ENCODE measurements around the gene MBOAT7.

Gene MBOAT7

DNA sequence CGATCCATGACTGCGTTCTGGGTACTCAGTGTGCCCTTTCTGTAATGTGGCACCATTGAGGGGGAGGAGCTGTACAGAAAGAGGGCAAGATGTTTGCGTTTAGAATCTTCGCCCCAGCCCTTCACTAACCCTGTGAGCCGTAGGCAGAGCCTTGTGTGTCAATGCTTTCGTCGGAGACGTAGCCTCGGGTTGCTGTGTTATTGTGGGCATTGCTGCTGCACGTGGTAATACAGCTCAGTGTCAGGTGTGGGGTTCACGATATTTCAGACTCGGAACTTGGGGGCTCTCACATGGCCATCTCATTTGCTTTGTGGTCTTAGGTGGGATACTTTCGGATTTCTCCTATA is 17.4 kb upstream of the MBOAT7 start:
- TF ChIP-seq, protein P1, sequence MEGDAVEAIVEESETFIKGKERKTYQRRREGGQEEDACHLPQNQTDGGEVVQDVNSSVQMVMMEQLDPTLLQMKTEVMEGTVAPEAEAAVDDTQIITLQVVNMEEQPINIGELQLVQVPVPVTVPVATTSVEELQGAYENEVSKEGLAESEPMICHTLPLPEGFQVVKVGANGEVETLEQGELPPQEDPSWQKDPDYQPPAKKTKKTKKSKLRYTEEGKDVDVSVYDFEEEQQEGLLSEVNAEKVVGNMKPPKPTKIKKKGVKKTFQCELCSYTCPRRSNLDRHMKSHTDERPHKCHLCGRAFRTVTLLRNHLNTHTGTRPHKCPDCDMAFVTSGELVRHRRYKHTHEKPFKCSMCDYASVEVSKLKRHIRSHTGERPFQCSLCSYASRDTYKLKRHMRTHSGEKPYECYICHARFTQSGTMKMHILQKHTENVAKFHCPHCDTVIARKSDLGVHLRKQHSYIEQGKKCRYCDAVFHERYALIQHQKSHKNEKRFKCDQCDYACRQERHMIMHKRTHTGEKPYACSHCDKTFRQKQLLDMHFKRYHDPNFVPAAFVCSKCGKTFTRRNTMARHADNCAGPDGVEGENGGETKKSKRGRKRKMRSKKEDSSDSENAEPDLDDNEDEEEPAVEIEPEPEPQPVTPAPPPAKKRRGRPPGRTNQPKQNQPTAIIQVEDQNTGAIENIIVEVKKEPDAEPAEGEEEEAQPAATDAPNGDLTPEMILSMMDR (IDR thresholded peaks at IDR 0.05; ENCODE audit: control extremely low read depth, extremely low read depth, low read depth, missing control alignments): no peak
- POLR2A ChIA-PET: interaction anchor here (2.7 to 5.7 kb wide), 2 partner anchors 16 to 17 kb away, joined by 14 to 30 read pairs; partner anchors contain the start of genes MBOAT7 and TSEN34
- DNase-seq (ENCODE audit: extremely low spot score): no peak
- CTCF ChIA-PET: interaction anchor here (1.6 to 4.0 kb wide), 3 partner anchors 17 to 59 kb away, joined by 5 to 22 read pairs (median 8); partner anchors contain the start of genes LENG1, MBOAT7 and TSEN34

DNA sequence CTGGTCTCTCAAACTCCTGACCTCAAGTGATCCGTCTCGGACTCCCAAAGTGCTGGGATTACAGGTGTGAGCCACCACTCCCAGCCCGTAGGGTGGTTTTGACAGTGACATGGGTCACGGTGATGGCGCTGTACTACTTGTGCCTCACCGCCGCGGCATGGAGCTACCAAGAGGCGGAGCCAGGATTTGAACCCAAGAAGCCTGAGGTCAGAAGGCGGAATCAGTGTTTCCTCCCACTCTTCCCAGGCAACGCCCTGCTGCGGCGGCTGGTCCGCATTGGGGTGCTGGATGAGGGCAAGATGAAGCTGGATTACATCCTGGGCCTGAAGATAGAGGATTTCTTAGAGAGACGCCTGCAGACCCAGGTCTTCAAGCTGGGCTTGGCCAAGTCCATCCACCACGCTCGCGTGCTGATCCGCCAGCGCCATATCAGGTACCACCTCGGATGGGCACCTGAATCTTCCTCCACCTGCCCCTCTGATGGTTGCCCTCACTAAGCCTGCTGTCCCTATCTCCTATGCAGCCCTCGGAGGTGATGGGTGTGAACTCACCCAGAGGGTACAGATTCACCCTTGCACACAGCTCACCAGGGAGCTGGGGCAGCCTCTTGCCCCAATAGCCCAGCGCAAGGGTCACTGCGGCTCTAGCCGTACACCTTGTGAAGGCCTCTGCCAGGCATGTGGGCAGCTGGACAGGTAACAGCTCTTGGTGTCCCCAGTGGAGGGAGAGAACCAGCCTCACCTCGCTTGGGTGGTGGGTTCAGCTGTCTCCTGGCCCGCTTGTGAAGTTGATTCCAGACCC is 16.9 kb upstream of the MBOAT7 start:
- TF ChIP-seq, protein P1 (IDR thresholded peaks at IDR 0.05; ENCODE audit: control extremely low read depth, extremely low read depth, low read depth, missing control alignments): no peak
- ChIA-PET POLR2A (interaction anchor here (2.1 to 5.7 kb wide), 3 partner anchors 11 to 17 kb away, joined by 4 to 30 read pairs (median 14); partner anchors contain the start of genes MBOAT7 and TSEN34), CTCF (interaction anchor here (1.6 to 4.0 kb wide), 3 partner anchors 17 to 60 kb away, joined by 5 to 22 read pairs (median 8); partner anchors contain the start of genes LENG1, MBOAT7 and TSEN34)
- DNase-seq (ENCODE audit: extremely low spot score): no peak

DNA sequence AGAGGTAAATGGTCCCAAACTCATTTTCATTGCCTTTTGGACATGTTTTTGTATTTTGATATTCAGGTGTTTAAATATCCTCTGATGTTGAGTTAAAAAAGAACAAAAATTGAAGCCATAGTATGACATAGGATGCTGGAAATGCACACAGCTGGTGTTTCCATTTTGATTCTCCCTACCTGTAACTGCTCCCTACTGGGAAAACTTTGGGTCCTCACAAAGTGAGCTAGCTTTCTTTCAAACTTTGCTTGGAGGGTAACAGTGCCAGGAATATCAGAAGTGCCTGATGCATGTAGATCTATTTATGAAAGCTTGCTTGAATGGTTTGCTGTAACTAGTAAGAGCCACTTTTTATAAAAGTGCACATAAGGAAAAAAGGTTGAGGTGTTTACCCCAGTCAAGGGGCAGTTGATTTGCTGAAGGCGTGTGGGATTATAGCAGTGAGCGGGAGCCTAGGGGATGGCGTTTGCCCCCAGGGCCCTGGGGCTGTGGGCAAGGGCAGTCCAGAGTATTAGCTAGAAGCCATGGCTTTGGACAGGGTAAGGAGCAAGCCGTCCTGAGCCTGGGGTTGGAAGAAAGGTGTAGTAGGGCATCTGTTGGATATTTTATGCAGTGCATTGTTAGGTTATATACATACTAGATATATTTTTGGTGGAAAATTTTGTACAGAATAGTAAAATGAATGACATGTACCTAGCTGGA is 15.5 kb upstream of the MBOAT7 start:
- DNase-seq (ENCODE audit: extremely low spot score): no peak
- ChIA-PET CTCF (interaction anchor here (3.1 to 4.0 kb wide), 2 partner anchors 15 to 61 kb away, joined by 8 to 22 read pairs; partner anchors contain the start of genes MBOAT7 and TSEN34), POLR2A (interaction anchor here (1.1 to 5.7 kb wide), 4 partner anchors 13 to 45 kb away, joined by 3 to 30 read pairs (median 9); partner anchors contain the start of genes LENG1, MBOAT7 and TSEN34)
- TF ChIP-seq, protein P1 (IDR thresholded peaks at IDR 0.05; ENCODE audit: control extremely low read depth, extremely low read depth, low read depth, missing control alignments): no peak

DNA sequence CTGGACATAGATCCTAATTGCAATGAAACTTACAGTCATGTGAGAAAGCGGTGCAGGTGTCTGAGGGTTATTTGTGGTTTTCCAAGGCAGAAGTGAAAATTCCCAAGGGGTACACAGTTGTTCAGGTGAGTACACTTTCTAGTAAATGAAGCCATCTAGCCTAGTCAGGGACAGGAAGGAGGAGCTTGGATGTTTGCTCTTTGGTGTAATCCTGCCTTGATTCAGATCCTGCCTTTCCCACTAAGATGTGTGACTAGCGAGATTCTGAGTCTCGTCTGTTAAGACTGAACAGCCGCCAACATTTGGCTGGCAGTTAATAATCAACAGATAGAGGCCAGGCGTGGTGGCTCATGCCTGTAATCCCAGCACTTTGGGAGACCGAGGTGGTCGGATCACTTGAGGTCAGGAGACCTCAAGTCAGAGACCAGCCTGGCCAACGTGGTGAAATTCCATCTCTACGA is 13.8 kb upstream of the MBOAT7 start:
- CTCF ChIA-PET: interaction anchor here (1.0 to 4.0 kb wide), 3 partner anchors 12 to 29 kb away, joined by 3 to 22 read pairs (median 7); partner anchors contain the start of genes MBOAT7 and TSEN34
- TF ChIP-seq, protein P1 (IDR thresholded peaks at IDR 0.05; ENCODE audit: control extremely low read depth, extremely low read depth, low read depth, missing control alignments): no peak
- POLR2A ChIA-PET: interaction anchor here (0.6 to 3.8 kb wide), 5 partner anchors 12 to 1428 kb away, joined by 3 to 102 read pairs (median 3); partner anchors contain the start of genes MBOAT7 and TSEN34
- DNase-seq (ENCODE audit: extremely low spot score): no peak

DNA sequence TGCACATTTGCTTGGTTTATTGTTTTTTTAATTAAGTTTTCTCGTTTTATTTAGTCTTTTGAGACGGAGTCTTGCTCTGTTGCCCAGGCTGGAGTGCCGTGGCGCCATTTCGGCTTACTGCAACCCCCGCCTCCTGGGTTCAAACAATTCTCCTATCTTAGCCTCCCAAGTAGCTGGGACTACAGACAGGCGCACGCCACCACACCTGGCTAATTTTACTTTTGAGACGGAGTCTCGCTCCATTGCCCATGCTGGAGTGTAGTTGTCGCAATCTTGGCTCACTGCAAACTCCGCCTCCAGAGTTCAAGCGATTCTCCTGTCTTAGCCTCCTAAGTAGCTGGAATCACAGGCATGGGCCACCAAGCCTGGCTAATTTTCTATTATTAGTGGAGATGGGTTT is 12.6 kb upstream of the MBOAT7 start:
- ChIA-PET CTCF (interaction anchor here (1.0 to 3.0 kb wide), 2 partner anchors 13 to 30 kb away, joined by 3 to 7 read pairs; no protein-coding TSS in a partner anchor), POLR2A (interaction anchor here (2.9 to 3.8 kb wide), 2 partner anchors 11 to 65 kb away, joined by 18 to 102 read pairs; partner anchors contain the start of genes CNOT3, MBOAT7 and TSEN34)
- no peak for DNase-seq (ENCODE audit: extremely low spot score)
- TF ChIP-seq, protein P1 (IDR thresholded peaks at IDR 0.05; ENCODE audit: control extremely low read depth, extremely low read depth, low read depth, missing control alignments): no peak

Measured in GM10248 (cell line).